Measurements from ENCODE around the gene GLT8D2.
A peak's percentile ranks its signal among the peaks of the same experiment; 100 is the strongest.

Gene GLT8D2, protein sequence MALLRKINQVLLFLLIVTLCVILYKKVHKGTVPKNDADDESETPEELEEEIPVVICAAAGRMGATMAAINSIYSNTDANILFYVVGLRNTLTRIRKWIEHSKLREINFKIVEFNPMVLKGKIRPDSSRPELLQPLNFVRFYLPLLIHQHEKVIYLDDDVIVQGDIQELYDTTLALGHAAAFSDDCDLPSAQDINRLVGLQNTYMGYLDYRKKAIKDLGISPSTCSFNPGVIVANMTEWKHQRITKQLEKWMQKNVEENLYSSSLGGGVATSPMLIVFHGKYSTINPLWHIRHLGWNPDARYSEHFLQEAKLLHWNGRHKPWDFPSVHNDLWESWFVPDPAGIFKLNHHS

DNA sequence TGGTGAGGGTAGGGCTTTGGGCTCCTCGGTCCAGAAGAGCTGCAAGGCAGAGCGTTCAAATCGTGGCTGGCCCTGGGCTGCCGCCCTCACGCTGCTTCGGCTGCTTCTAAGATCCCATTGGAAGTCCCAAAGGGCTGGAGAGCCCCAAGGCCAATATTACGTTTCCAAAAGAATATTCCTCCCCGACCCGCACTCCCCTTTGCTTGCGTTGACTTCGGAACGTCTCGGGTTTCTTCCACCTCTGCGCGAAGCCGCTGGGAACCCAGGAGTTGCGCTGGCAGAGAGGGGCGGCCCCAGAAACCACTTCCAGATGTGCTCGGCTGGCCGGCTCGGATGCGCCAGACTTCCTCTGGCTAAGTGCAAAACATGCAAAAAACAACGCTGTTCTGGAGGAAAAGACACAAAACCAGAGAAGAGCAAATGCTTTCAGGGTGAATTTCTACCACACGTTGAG lies at the start of gene GLT8D2:
Gene GLT8D2, minus strand, starts transcription at position 285 of the 454 bp plus-strand sequence. CDS start 30,539 bp downstream, outside the sequence.
- no peak for DNase-seq

DNA sequence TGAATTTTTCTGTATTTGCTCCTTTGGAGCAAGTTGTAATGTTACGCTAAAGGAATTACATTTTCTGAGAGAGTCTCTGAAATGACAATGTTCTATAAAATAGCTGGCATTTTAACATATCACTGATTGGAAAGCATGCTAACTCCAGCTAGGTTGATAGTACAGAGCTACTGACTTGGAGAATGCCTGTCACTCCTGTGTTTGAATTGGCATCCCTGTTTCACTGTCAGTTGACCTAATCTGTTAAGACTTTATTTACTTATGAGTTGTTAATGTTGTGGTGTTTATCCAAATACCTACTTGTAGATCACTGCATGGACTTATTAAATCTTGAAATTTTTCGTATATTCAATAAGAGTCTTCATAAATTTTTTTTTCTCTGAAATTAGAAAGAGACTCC lies 48.0 kb upstream of the GLT8D2 start:
- DNase-seq = no peak

DNA sequence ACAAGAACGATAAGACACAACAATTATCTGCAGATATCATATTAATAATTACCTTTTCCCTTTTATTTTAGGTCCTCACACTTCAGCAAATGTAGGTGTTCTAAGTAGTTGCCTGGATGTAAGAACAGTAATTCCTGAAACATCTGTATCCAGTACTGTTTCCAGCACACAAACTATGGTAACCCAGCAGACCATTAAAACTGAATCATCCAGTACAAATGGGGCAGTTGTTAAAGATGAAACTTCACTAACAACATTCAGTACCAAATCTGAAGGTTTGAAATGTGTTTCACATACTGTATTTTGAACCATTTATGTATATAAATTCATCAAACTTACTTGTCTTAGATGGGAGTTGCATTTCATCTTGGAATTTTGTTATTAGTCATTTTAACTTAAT lies 45.3 kb upstream of the GLT8D2 start:
- DNase-seq = no peak

DNA sequence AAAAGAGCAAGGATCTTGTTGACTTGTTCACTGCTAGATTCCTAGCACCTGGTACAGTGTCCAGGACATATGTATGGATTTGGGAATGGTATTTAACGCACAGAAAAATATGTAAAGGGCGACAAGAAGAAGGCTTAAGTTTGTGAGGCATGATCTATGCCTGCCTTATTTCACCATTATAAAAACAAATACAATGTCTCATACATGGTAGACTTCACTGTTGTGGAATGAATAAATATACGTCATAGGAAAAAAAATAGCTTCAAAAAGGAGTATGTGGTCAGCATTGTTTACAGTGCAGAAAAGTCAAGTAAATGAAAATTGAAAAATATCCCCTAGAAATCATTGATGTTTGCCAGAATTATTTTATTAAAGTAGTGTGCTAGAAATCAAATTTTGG lies 44.3 kb upstream of the GLT8D2 start:
- DNase-seq = no peak

DNA sequence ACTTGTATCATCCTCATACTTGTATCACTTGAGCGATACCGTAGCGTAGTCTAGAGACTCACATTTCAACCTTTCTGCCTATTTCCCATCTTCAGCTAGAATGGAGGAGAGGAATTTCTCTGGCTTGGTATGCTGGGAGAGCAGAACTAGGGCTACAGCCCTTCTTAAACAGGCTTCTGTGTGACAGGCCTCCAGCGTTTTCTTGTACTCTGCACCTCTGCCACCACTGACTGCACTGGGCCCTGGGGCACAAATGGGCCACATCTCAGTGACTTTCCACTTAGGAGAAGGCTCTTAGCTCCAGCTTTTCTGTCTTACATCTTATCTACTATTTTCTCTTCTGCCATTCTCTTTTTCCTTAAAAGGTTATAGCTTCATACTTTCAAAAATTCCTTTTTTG lies 41.1 kb upstream of the GLT8D2 start:
- DNase-seq = no peak

DNA sequence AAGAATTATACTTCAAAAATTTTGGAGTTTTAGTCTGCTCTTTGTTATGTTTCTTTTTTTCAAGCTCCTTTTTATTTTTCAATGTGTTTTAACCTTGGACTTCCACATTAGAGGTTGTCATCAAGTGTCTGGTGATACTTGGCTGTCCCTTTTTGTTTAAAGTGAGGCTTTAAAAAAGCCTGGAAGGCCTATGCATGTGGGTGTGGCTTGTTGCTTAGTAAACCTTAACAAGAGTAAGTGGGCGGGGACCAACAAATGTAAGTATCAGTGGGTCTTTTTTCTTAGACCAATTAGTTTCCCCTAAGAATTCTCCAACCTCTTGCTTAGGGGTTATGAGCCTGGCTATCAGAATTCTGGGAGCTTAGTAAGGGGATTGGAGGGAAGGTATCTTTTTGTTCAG lies 40.7 kb upstream of the GLT8D2 start:
- no peak for DNase-seq

DNA sequence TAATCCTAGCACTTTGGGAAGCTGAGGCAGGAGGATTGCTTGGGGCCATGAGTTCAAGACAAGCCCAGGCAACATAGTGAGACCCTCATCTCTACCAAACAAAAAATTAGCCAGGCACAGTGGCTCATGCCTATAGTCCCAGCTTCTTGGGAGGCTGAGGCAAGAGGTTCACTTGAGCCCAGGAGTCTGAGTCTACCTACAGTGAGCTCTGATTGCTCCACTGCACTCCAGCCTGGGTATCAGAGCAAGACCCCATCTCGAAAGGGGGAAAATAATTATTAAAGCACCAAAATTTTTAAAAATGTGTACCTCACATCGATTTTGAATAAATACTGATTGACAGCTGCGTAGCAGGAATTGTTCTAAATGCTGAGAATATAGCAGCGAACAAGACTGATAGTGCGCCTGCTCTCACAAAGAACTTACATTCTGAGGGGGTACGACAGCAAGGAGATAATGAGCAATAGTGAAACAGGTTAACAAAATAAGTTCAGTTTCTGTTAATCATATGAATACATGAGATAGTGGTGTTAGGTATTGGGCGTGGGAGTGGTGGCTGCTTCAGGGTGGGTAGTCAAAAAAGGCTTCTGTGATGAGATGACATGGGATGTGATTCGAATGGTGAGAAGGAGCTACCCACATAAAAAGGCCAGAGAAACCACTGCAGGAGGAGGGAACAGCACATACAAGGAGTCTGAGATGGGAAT lies 33.9 kb upstream of the GLT8D2 start:
- DNase-seq = no peak

DNA sequence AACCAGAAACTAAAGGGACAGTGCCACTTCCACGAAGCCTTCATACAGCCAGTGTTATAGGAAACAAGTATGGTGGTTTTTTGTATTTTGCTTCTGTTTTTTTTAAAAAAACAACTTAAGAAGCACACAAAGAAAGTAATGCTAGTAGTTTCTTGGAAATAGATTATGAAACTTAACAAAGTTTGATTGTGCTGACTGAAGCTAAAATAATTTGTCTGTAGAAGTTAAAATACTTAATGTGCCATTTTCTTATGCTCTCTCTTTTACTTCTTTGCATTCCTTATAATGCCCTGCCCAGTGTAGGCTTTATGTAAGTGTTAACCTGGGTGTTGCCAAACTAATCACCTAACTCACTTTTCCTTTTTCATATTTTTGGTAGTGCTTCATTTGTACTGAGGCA lies 30.8 kb upstream of the GLT8D2 start:
- DNase-seq = no peak

DNA sequence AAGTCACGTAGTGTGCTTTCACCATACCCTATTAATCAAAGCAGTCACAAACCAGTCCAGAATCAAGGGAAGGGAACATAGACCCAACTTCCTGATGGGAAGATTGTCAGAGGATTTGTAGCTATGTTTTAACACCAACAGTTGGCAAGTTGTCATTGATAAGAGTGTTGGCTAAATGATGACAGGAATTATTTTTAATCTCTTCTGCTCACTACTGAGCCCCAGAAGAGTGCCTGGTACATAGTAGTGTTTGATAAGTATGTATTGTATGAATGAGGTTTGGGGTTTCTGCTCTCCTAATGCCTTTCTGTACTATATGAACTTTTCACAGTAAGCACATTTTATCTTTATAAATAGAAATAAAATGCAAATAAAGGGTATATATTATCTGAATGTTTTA lies 29.0 kb upstream of the GLT8D2 start:
- DNase-seq = no peak

DNA sequence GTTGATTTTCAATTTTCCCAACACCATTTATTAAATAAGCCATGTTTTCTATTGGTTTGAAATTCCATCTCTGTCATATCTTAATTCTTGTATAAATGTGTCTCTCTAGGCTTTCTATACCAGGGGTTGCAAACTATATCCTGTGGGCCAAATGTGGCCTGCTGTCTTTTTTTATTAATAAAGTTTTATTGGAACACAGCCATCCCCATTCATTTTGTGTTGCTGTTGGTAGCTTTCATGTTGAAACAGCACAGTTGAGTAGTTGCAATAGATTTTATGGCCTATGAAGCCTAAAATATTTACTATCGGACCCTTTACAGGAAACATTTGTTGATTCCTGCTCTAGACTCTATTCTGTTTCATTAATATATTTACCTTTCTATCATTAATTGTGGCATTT lies 23.7 kb upstream of the GLT8D2 start:
- DNase-seq = no peak

DNA sequence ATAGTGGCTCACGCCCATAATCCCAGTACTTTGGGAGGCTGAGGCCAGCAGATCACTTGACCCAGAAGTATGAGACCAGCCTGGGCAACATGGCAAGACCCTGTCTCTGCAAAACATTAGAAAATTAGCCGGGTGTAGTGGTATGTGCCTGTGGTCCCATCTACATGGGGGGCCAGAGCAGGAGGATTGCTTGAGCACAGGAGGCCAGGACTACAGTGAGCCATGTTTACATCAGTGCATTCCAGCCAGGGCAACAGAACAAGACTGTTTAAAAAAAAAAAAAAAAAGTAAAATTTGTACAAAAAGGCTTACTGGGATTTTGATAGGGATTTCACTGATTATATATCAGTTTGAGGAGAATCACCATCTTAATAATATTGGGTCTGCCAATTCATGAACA lies 22.1 kb upstream of the GLT8D2 start:
- no peak for DNase-seq

DNA sequence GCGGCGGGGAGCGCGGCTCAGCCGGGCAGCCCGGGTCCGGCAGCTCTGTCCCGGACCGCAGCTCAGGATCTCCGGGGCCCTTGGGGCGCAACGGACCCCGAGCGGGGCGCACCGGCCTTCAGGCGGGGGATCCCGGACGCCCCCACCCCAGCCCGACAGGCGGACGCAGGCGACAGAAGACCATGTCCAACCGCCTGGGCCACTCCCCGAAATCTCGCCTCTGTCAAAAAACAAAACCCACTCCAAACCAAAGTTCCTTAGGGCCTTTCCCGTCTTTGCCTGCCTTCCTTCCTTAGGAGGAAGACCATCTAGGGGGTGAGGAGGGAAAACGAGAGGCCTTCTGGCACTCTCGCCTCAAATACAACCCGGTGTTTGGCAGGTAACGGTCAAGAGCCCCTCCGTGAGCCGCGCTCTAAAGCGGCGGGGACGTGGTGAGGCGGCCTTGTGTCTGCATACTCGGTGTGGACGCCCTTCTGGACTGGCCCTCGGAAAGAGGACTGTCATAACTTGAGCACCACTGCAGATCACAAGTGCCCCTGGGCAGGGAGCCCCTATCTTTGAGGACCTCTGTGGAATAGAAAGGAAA lies 14.9 kb upstream of the GLT8D2 start:
- DNase-seq = peak in 1 of 3 experiments; percentile 60

DNA sequence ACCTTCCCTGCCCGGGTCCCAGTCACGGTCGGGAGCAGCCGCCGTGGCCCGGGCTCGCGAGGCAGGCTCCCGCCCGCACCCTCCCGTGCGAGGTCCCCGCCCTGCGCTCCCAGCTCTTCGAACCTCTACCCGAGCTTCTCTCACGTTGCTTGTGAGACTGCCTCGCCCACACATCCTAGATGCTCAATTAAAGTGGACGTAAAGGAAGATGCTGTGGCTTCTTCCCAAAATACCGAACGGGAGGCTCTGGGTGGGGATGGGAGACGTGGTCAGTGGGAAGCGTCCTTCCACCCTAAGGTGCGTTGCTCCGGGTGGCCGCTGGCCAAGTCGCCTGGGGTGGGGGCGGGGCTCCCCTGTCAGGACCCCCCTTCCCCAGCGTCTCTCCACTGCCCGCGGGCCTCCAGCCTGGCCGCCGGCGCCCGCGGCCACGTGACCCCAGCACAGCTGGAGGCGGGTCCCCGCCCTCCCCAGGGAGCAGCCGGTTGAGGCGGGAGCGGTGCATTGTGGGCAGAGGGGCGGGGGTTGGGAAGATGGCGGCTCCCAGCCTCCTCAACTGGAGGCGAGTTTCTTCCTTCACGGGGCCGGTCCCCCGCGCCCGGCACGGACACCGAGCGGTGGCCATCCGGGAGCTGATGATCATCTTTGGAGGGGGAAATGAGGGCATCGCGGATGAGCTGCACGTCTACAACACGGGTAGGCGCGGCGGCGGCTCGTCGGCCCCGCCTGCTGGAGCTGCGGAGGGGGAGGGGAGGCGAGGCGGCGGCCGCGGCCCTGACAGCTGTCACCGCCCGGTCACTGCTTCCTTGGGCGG lies 14.2 kb upstream of the GLT8D2 start, which contains the start of gene HCFC2:
Gene HCFC2, plus strand, starts transcription at position 501 of the 811 bp plus-strand sequence. Its CDS starts 30 bp downstream, at position 531.
- DNase-seq = peak; percentile 93 to 96 (median 96)

DNA sequence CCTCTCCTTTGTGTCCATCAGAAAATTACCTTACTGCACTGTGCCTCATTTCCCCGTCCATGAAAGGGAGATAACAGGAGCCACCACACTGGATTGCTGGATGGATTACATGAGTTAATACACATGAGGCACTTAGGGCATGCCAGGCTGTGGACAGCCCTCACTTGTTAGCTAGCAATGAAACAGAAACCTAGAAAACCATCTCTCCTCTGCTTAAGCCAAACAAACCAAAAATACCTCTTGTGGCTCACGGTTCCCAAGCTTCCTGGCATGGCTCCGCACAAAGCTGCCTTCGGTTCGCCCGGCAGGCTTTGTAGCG lies 13.7 kb upstream of the GLT8D2 start:
- DNase-seq = peak in 2 of 3 experiments; percentile 61 to 83

DNA sequence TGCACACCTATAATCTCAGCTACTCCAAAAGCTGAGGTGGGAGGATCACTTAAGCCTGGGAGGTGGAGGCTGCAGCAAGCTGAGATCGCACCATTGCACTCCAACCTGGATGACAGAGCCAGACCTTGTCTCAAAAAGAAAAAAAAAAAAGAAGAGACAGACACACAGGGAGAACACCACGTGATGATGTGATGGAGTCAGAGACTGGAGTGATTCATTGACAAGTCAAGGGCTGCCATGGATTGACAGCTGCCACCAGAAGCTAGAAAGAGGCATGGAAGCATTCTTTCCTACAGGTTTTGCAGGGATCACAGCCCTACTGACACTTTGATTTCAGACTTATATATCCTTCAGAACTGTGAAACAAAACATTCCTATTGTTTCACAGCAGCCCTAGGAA lies 10.8 kb upstream of the GLT8D2 start:
- DNase-seq = no peak

DNA sequence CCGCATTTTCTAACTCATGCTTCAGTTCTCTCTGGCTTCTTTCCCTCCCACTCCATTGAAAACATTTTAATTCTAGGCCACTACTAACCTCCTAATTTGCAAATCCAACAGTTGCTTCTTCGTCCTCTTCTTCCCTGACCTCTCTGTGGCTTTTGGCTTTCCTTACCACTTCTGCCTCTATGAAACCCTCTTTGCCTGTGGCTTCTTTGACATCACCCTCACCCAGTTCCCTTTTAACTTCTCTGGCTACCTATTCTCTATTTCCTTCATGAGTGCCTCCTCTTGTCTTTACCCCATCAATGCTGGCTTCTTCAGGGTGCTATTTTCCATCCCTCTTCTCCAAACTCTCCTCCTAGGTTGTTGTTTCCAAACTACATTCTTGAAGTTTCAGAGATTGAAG lies 10.0 kb upstream of the GLT8D2 start:
- no peak for DNase-seq

DNA sequence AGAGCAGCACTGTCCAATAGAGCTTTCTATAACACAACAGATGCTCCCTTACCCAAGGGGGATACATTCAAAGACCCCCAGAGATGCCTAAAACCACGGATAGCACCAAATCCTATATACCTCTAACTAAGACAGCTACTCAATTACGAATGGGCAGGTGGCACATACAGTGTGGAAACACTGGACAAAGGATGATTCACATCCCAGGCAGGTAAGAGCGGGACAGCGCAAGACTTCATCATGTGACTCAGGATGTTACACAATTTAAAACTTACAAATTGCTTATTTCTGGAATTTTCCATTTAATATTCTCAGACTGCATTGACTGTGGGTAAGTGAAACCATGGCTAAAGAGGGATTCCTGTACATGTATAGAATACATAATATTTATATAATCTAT lies 8.8 kb upstream of the GLT8D2 start:
- DNase-seq = no peak

DNA sequence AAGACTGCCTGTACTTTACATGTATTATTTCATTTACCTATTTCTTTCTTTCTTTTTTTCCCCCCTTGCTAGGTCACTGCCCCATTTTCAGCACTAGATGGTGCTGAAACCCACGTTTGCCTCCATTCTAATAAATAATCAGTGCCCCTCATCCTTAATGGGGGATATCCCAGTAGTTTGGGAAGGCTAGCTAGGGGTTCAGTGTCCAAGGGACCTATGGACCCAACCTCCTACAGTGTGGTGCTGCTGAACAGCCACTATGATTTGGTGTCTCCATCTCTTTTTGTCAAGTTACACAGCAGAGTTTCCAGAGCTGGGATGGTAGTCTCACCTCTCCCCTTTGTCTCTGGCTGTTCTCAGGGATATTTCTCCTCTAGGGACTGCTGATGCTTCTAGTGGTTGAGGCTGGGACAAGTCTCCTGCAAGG lies 7.8 kb upstream of the GLT8D2 start:
- peak in 2 of 3 experiments; percentile 5 to 48 for DNase-seq

DNA sequence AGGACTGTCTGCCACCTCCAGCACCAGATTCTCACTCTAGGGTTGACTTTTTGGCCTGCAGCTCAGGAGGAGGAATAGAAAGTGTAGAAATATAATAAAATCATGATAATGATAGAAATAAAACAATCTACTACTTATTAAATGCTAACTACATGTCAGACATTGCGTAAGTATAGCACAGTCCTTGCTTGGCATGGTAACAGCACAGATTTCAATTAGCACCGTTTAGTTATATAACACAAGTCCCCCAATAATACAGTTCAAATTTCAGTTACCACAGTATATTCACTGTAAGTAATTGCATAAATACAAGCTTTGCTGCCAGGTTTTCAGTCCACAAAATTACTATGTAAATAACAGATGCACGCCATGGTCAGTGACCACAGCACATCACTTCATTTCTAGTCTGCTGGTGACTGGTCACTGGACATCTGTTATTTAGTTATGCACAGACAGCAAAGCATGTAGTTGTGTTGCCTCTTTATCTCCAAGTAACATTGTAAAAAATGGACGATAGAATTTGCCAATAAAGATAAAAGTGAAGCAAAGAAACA lies 6.5 kb upstream of the GLT8D2 start:
- DNase-seq = peak in 1 of 3 experiments; percentile 72

DNA sequence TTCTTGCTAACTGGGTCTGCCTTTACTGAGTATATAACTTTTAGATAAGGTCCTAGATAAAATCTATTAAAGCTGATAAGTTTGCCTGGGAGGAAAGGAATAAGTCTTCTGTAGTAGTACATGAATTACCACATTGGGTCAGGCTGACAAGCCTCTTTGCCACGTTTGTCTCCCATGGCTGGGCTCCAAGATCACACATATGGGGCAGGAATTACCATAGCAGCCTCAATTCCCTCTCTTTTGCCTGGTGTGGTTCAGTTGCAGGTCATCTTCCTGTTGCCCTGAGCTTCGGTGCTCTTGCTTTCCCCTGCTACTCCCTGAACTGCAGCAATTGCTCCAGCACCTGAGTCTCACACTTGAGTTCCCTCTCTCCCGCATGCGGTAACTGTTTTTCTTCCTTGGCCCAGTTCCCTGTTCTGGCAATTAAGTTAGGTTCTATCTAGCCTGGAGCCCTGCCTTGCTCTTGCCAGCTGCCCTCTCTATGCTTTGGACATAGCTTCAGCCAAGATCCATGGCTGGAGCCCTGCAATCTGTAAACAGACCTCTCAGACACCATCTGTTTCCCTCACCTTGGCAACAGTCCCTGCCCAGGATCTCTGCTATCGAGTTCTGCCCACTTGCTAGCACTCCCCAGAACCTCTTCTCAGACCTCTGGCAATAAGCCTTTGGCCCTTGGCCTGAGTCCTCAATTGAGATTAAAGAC lies 5.8 kb upstream of the GLT8D2 start:
- peak; percentile 66 to 92 (median 69) for DNase-seq

DNA sequence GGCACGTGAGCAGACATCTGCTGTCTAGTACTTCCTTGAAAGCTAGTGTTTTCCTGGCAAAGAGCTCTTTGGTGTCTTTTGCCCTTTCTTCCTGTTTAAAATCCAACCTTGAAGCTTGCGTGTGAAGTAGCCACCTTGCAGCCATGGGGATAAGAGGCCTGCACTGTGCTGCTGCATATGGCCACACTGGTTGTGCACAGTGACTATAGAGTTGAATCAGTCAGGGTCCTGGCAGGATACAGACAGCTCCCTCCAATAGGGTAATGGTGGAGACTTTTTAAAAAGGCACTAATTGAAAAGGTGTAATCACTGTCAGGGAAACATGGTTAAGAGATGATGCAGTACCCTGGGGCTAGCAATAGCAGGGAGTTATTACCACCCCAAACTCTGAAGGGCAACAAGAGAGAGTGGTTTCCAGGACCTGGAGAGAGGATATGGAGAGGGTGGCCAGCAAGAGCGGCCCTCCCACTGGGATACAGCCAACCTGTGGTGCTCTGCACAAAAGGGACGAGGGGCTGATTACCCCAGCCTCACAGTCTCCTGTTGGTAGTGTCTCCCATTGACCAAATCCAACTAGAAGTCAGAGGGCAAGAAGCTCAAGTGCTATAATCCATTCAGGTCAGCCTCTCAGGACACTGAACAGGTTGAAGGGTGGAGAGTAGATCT lies 4.8 kb upstream of the GLT8D2 start:
- no peak for DNase-seq

DNA sequence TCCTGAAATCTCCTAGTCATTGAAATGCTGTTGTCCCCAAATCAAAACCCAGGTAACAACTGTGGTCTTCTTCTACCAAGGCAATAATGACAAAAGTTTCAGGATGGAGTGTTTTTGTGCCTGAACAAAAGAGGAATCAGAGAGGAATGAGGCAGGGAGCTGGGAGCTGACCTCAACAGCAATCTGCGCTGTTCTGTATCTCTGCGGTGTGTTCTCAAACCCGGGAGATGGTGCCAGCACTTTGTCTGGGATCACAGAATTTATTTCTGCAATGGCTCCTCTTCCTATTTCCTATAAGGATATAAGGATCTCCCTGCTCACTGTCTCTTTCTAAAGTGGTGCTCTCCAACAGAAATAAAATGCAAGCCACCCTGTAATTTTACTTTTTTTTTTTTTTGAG lies 449 bp upstream of the GLT8D2 start:
- DNase-seq = no peak

Data from NCI-H1417 (cell line).